Measurements from ENCODE around the gene TNFSF10.

- no peak for TF ChIP-seq BRCA1 (IDR thresholded peaks at IDR 0.05)
- TF ChIP-seq BRCA1 (CRISPR knock-in tag; IDR thresholded peaks at IDR 0.05) = no peak
- TF ChIP-seq MEF2D (tag; conservative IDR thresholded peaks at IDR 0.05; ENCODE audit: low read depth) = no peak
- no peak for TF ChIP-seq CHD4 (IDR thresholded peaks at IDR 0.05; ENCODE audit: insufficient read depth, insufficient replicate concordance, low read depth, low read length, poor library complexity, severe bottlenecking)
- no peak for TF ChIP-seq SAFB (IDR thresholded peaks at IDR 0.05; ENCODE audit: borderline replicate concordance, low read depth, low read length)
- TF ChIP-seq POLR2A (conservative IDR thresholded peaks at IDR 0.05) = no peak
- TF ChIP-seq SUPT5H (IDR thresholded peaks at IDR 0.05) = no peak
- TF ChIP-seq CTCF (IDR thresholded peaks at IDR 0.05 in 2 of 3, conservative IDR thresholded peaks at IDR 0.05 in 1 of 3; ENCODE audit: insufficient read depth in 2 of 3, low read depth in 1 of 3, low read length in 3 of 3) = no peak
- TF ChIP-seq CBX5 (IDR thresholded peaks at IDR 0.05; ENCODE audit: borderline replicate concordance, low read depth) = no peak
- TF ChIP-seq ZFP36 (IDR thresholded peaks at IDR 0.05; ENCODE audit: low read depth, low read length, partially characterized antibody) = no peak
- TF ChIP-seq FIP1L1 (IDR thresholded peaks at IDR 0.05; ENCODE audit: low read depth, low read length, poor library complexity, severe bottlenecking) = no peak
- no peak for TF ChIP-seq AFF4 (CRISPR knock-in tag; IDR thresholded peaks at IDR 0.05)
- no peak for TF ChIP-seq TGIF2 (CRISPR knock-in tag; IDR thresholded peaks at IDR 0.05)
Observed at GRCh38 chr3:172520301-172520831, 2.9 kb downstream of the TNFSF10 start.

All from K562 (cell line).